Glutamatergic neuron (in vitro differentiated cells): ENCODE data around the gene CHN1. TPM values are rescaled to one million over a fixed set of nuclear protein-coding genes. Genes with fewer than 3 reads are reported as not detected.

ENCODE experiments used
- DNase-seq: peaks from one replicate; pipeline ENCODE4 v3.0.0; 2022
- H3K27ac Mint-ChIP-seq: one replicate; pipeline ENCODE4 v1.8.0; 2020; ENCODE audit warnings: mild to moderate bottlenecking, mixed read lengths, inconsistent platforms; ENCODE audit not compliant: unreplicated experiment
- H3K27me3 Mint-ChIP-seq: one replicate; pipeline ENCODE4 v1.8.0; 2020; ENCODE audit warnings: mild to moderate bottlenecking, moderate library complexity, mixed read lengths, inconsistent platforms; ENCODE audit not compliant: unreplicated experiment
- H3K36me3 Mint-ChIP-seq: one replicate; pipeline ENCODE4 v1.8.0; 2020; ENCODE audit warnings: mild to moderate bottlenecking, mixed read lengths, inconsistent platforms; ENCODE audit not compliant: unreplicated experiment
- H3K4me1 Mint-ChIP-seq: one replicate; pipeline ENCODE4 v1.8.0; 2020; ENCODE audit warnings: mild to moderate bottlenecking, low read depth, mixed read lengths, inconsistent platforms; ENCODE audit not compliant: unreplicated experiment
- H3K4me3 Mint-ChIP-seq: one replicate; pipeline ENCODE4 v1.8.0; 2020; ENCODE audit warnings: mild to moderate bottlenecking, mixed read lengths, inconsistent platforms; ENCODE audit not compliant: unreplicated experiment
- H3K9me3 Mint-ChIP-seq: one replicate; pipeline ENCODE4 v1.8.0; 2020; ENCODE audit warnings: mild to moderate bottlenecking, moderate library complexity, mixed read lengths, inconsistent platforms; ENCODE audit not compliant: unreplicated experiment
- CTCF ChIP-seq: fragments of 200-600 bp; sonication (generic); IDR thresholded peaks from one replicate; pipeline ENCODE4 v1.5.0; 2021; ENCODE audit not compliant: partially characterized antibody, unreplicated experiment
- total RNA-seq: library from RNA; stranded (reverse); fragmentation: NEBNext Ultra II Directional; extraction: Animal tissue kit (Norgen Biotek cat#: 25700); gene quantifications from one replicate; pipeline ENCODE4 v1.2.1, GENCODE V29; 2021; ENCODE audit not compliant: unreplicated experiment

CHN1 gene
- total RNA-seq, 1 donor from 2014 or later, result 212 TPM

- no peak overlapping the region for H3K27ac Mint-ChIP-seq
- H3K9me3 Mint-ChIP-seq, result no peaks in the 10 kb centered on the region
- H3K36me3 Mint-ChIP-seq, result peaks cover 8% of the 10 kb centered on the region
- DNase-seq, result no peak
- no peak overlapping the region for H3K4me3 Mint-ChIP-seq
- peaks cover 5% of the 10 kb centered on the region for H3K27me3 Mint-ChIP-seq
- H3K4me1 Mint-ChIP-seq, result no peaks in the 10 kb centered on the region
- TF ChIP-seq CTCF, result no peak
Observed at GRCh38 chr2:174800436-174801205, 204.6 kb downstream of the CHN1 start.

DNA sequence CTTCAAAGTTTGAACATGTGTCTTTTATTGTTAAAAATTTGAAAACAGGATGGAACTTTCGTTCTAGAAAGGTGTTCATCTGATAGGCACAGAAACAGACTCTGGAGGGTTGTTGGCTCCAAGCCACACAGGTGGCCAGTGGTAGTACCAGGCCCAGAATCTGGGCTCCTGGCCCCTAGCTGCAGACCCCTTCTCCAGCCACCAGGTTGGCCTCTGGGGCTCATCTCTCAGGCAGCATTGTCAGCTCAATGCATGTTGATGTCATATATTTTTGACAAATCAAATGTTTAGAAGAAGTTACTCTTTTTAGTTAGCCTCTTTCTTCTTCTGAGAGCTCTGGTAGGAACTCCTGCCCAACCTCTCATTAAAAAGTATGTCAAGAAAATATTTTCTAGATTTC is 206.4 kb downstream of the CHN1 start:
- DNase-seq, result no peak
- TF ChIP-seq CTCF, result no peak
- H3K4me3 Mint-ChIP-seq, result no peak overlapping the region
- no peaks in the 10 kb centered on the region for H3K9me3 Mint-ChIP-seq
- H3K4me1 Mint-ChIP-seq, result no peaks in the 10 kb centered on the region
- no peaks in the 10 kb centered on the region for H3K27me3 Mint-ChIP-seq
- H3K36me3 Mint-ChIP-seq, result no peaks in the 10 kb centered on the region
- H3K27ac Mint-ChIP-seq, result no peak overlapping the region

- H3K27me3 Mint-ChIP-seq, result no peaks in the 10 kb centered on the region
- H3K36me3 Mint-ChIP-seq, result peaks cover 6% of the 10 kb centered on the region
- H3K4me3 Mint-ChIP-seq, result no peak overlapping the region
- no peak for DNase-seq
- no peaks in the 10 kb centered on the region for H3K9me3 Mint-ChIP-seq
- H3K27ac Mint-ChIP-seq, result no peak overlapping the region
- H3K4me1 Mint-ChIP-seq, result no peaks in the 10 kb centered on the region
- TF ChIP-seq CTCF, result no peak
Observed at GRCh38 chr2:174797781-174798276, 207.4 kb downstream of the CHN1 start.

GRCh38 chr2:174796319-174796771 is 208.8 kb downstream of the CHN1 start:
- Mint-ChIP-seq H3K27me3 (no peaks in the 10 kb centered on the region), H3K36me3 (peaks cover 6% of the 10 kb centered on the region), H3K4me1 (no peaks in the 10 kb centered on the region), H3K27ac (no peak overlapping the region), H3K4me3 (no peak overlapping the region), H3K9me3 (no peaks in the 10 kb centered on the region)
- no peak for TF ChIP-seq CTCF
- DNase-seq, result no peak

GRCh38 chr2:174794851-174795374 is 210.3 kb downstream of the CHN1 start:
- H3K27me3 Mint-ChIP-seq, result no peaks in the 10 kb centered on the region
- H3K36me3 Mint-ChIP-seq, result peaks cover 6% of the 10 kb centered on the region
- no peak for TF ChIP-seq CTCF
- no peak overlapping the region for H3K27ac Mint-ChIP-seq
- H3K4me3 Mint-ChIP-seq, result no peak overlapping the region
- H3K9me3 Mint-ChIP-seq, result no peaks in the 10 kb centered on the region
- no peak for DNase-seq
- H3K4me1 Mint-ChIP-seq, result no peaks in the 10 kb centered on the region
